ENCODE data around the gene PRRT3. TPM values are rescaled to one million over a fixed set of nuclear protein-coding genes. Genes with fewer than 3 reads are reported as not detected.
"Not testable (repeated sequence)": the region's sequence is repeated elsewhere in the genome, so short reads cannot be mapped to it uniquely, and the experiment has no call there.

Gene PRRT3
- total RNA-seq, 2 experiments from 2014 or later = 7.8 to 8.2 TPM

DNA sequence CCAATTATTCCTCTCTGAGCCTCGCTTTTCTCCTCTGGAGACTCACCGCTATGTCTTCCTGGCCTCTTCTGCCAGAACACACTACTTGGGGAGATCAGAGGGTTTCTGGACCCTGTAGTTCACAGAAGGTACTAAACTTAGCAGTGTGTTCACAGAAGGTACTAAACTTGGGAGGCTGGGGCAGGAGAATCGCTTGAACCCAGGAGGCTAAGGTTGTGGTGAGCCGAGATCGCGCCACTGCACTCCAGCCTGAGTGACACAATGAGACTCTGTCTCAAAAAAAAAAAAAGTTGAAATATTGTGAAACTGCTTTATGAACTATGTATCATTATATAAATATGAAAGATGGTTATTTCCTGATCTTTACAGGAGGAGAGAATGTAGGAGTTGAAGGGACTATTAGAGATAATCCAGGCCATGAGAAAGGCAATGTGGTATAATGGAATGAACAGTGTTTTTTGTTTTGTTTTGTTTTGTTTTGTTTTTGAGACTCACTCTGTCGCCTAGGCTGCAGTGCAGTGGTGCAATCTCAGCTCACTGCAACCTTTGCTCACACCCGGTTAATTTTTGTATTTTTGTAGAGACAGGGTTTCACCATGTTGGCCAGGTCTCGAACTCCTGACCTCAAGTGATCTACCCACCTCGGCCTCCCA lies 55.3 kb downstream of the PRRT3 start:
- H3K4me1 Mint-ChIP-seq (ENCODE audit: low read depth) = peaks cover 37% of the 10 kb centered on the region
- H3K27ac Mint-ChIP-seq, H3K4me3 Mint-ChIP-seq, DNase-seq, H3K27me3 Mint-ChIP-seq, H3K9me3 Mint-ChIP-seq: not testable (repeated sequence)
- peaks cover 24% of the 10 kb centered on the region for H3K36me3 Mint-ChIP-seq
- ChIA-PET CTCF (interaction anchor here (0.6 kb wide), 1 partner anchor 241 kb away, joined by 4 read pairs; no protein-coding TSS in a partner anchor), POLR2A (interaction anchor here (0.6 kb wide), 2 partner anchors 276 to 501 kb away, joined by 3 to 4 read pairs; no protein-coding TSS in a partner anchor)
- intact Hi-C loops (cut with micrococcal nuclease) = loop anchor here (10.0 kb wide), 1 partner anchor 502 kb away; the partner anchor contains the start of gene SETD5

DNA sequence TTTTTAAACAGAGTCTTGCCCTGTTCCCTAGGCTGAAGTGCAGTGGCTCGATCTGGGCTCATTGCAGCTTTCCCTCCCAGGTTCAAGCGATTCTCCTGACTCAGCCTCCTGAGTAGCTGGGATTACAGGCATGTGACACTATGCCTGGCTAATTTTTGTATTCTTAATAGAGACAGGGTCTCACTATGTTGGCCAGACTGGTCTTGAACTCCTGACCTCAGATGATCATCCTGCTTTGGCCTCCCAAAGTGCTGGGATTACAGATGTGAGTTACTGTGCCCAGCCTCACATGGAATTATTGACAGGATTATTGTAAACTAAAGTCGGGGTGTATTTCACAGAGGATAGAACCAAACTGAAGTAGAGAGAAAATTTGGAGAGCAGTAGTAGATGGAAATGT lies 56.5 kb downstream of the PRRT3 start:
- H3K27ac Mint-ChIP-seq, DNase-seq, H3K9me3 Mint-ChIP-seq, H3K27me3 Mint-ChIP-seq, H3K4me3 Mint-ChIP-seq, POLR2A ChIA-PET: not testable (repeated sequence)
- peaks cover 30% of the 10 kb centered on the region for H3K36me3 Mint-ChIP-seq
- CTCF ChIA-PET = interaction anchor here (0.6 kb wide), 1 partner anchor 352 kb away, joined by 4 read pairs; no protein-coding TSS in a partner anchor
- intact Hi-C loops (cut with micrococcal nuclease) = loop anchor here (10.0 kb wide), 1 partner anchor 501 kb away; the partner anchor contains the start of gene SETD5
- H3K4me1 Mint-ChIP-seq (ENCODE audit: low read depth) = peaks cover 37% of the 10 kb centered on the region

Other genes with a start within 250 kb of the PRRT3 start
- gene CPNE9, start 248.6 kb downstream of the PRRT3 start, total RNA-seq = not detected
- 10 to 100 TPM; 25.0 to 27.3 TPM for gene BRPF1, start 220.7 kb downstream of the PRRT3 start, total RNA-seq
- gene OGG1, start 202.5 kb downstream of the PRRT3 start, total RNA-seq = 10 to 100 TPM; 35.7 to 36.5 TPM
- gene CAMK1, start 182.5 kb downstream of the PRRT3 start, total RNA-seq = 10 to 100 TPM; 48.2 to 51.9 TPM
- gene TADA3, start 159.9 kb downstream of the PRRT3 start, total RNA-seq = 10 to 100 TPM; 86.9 to 92.1 TPM
- gene ARPC4, start 159.3 kb downstream of the PRRT3 start, total RNA-seq = 100 to 1,000 TPM; 237 to 240 TPM
- gene TTLL3, start 142.1 kb downstream of the PRRT3 start, total RNA-seq = 10 to 100 TPM; 49.6 to 49.7 TPM
- gene RPUSD3, start 108.4 kb downstream of the PRRT3 start, total RNA-seq = 10 to 100 TPM; 79.0 to 80.8 TPM
- gene CIDEC, start 72.2 kb downstream of the PRRT3 start, total RNA-seq = not detected
- 10 to 100 TPM; 25.0 to 27.8 TPM for gene JAGN1, start 61.8 kb downstream of the PRRT3 start, total RNA-seq
- 1 to 10 TPM; 1.8 to 1.9 TPM for gene IL17RE, start 49.6 kb downstream of the PRRT3 start, total RNA-seq
- gene IL17RC, start 35.3 kb downstream of the PRRT3 start, total RNA-seq = under 1 TPM; 0.40 to 0.46 TPM
- gene CRELD1, start 18.6 kb downstream of the PRRT3 start, total RNA-seq = 10 to 100 TPM; 14.1 to 16.1 TPM
- 10 to 100 TPM; 35.8 to 39.8 TPM for gene EMC3, start 34.4 kb upstream of the PRRT3 start, total RNA-seq
- gene FANCD2, start 74.0 kb upstream of the PRRT3 start, total RNA-seq = 10 to 100 TPM; 83.9 to 89.4 TPM
- not detected for gene FANCD2OS, start 155.8 kb upstream of the PRRT3 start, total RNA-seq
- gene BRK1, start 163.3 kb upstream of the PRRT3 start, total RNA-seq = 10 to 100 TPM; 70.3 to 76.1 TPM
- gene VHL, start 189.4 kb upstream of the PRRT3 start, total RNA-seq = 10 to 100 TPM; 47.0 to 51.3 TPM
- gene IRAK2, start 212.5 kb upstream of the PRRT3 start, total RNA-seq = 1 to 10 TPM; 7.3 to 8.3 TPM

All from activated CD4-positive, alpha-beta memory T cell treated with anti-CD3 and anti-CD28 coated beads for 36 hours (primary cell).